ENCODE results near the gene ENDOD1. TPM values are rescaled to one million over a fixed set of nuclear protein-coding genes. Genes with fewer than 3 reads are reported as not detected.

The ENDOD1 gene
- total and polyA plus RNA-seq, 4 donors, result 10.4 to 55.1 (median 25.0) TPM

DNA sequence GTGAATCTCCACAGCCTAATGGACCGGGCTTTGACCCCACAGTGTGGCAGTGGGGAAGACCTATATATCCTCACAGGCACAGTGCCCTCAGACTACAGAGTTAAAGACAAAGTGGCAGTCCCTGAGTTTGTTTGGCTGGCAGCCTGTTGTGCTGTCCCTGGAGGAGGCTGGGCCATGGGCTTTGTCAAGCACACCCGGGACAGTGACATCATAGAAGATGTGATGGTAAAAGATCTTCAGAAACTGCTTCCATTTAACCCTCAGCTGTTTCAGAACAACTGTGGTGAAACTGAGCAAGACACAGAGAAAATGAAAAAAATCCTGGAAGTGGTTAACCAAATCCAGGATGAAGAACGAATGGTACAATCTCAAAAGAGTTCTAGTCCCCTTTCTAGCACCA is 39.0 kb downstream of the ENDOD1 start:
- WGBS, 2 donors, result 85 to 89% methylated on average over 3 of the region's 3 CpGs

DNA sequence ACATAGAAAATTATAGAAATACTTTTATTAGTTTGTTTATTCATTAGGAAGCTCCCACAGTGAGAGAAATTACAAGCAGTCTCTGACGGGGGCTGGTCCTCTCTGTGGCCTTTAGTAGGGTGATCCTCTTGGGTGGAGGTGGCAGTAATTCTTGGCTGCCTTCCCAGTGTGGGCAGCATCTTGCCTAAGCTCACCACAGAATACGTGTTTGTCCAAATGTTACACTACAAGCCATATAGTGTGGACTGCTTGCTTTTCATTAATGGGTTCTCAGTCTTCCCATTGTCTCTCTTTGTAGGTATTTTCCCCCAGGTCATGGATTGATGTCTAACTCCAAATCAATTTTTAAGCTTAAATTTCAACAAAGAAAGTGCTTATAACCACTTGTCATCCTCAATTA is 43.3 kb downstream of the ENDOD1 start:
- Histone ChIP-seq H3K9ac (ENCODE audit: insufficient read depth in 1 of 2, low read length in 2 of 2) (no peak overlapping the region), H3K27ac (ENCODE audit: low read depth in 1 of 2, low read length in 1 of 2) (no peak overlapping the region), H3K4me3 (no peak overlapping the region), H3K9me3 (ENCODE audit: control insufficient read depth in 4 of 4, insufficient read depth in 3 of 4, low read length in 3 of 4) (no peaks in the 10 kb centered on the region), H3K27me3 (ENCODE audit: control insufficient read depth in 3 of 3, insufficient read depth in 3 of 3, low read length in 2 of 3) (no peaks in the 10 kb centered on the region), H3K4me1 (ENCODE audit: control insufficient read depth in 5 of 5, insufficient read depth in 5 of 5, low read length in 5 of 5) (peaks cover 0 to 7% (median 0%) of the 10 kb centered on the region in 5 donors), H3K36me3 (ENCODE audit: control insufficient read depth in 4 of 4, insufficient read depth in 4 of 4, low read length in 4 of 4) (peaks cover 0 to 8% (median 5%) of the 10 kb centered on the region in 4 donors)
- no peak for DNase-seq
- ATAC-seq (ENCODE audit: insufficient read depth, low FRiP score), result no peak
- WGBS, 2 donors, result 21 to 49% methylated on average over 2 of the region's 2 CpGs
- TF ChIP-seq, protein P1, sequence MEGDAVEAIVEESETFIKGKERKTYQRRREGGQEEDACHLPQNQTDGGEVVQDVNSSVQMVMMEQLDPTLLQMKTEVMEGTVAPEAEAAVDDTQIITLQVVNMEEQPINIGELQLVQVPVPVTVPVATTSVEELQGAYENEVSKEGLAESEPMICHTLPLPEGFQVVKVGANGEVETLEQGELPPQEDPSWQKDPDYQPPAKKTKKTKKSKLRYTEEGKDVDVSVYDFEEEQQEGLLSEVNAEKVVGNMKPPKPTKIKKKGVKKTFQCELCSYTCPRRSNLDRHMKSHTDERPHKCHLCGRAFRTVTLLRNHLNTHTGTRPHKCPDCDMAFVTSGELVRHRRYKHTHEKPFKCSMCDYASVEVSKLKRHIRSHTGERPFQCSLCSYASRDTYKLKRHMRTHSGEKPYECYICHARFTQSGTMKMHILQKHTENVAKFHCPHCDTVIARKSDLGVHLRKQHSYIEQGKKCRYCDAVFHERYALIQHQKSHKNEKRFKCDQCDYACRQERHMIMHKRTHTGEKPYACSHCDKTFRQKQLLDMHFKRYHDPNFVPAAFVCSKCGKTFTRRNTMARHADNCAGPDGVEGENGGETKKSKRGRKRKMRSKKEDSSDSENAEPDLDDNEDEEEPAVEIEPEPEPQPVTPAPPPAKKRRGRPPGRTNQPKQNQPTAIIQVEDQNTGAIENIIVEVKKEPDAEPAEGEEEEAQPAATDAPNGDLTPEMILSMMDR (IDR thresholded peaks at IDR 0.05; ENCODE audit: control extremely low read depth, extremely low read depth), result no peak

More for the DNA sequence above, 39.0 kb downstream of the ENDOD1 start:
- Histone ChIP-seq H3K27me3 (ENCODE audit: control insufficient read depth in 3 of 3, insufficient read depth in 3 of 3, low read length in 2 of 3) (no peaks in the 10 kb centered on the region), H3K4me1 (ENCODE audit: control insufficient read depth in 5 of 5, insufficient read depth in 5 of 5, low read length in 5 of 5) (peaks cover 0 to 2% (median 0%) of the 10 kb centered on the region in 5 donors), H3K4me3 (no peak overlapping the region), H3K9me3 (ENCODE audit: control insufficient read depth in 4 of 4, insufficient read depth in 3 of 4, low read length in 3 of 4) (no peaks in the 10 kb centered on the region), H3K36me3 (ENCODE audit: control insufficient read depth in 4 of 4, insufficient read depth in 4 of 4, low read length in 4 of 4) (peaks cover 0 to 8% (median 4%) of the 10 kb centered on the region in 4 donors), H3K27ac (ENCODE audit: low read depth in 1 of 2, low read length in 1 of 2) (no peak overlapping the region), H3K9ac (ENCODE audit: insufficient read depth in 1 of 2, low read length in 2 of 2) (no peak overlapping the region)
- DNase-seq (no peak), ATAC-seq (ENCODE audit: insufficient read depth, low FRiP score) (no peak)
- TF ChIP-seq, protein P1 (IDR thresholded peaks at IDR 0.05; ENCODE audit: control extremely low read depth, extremely low read depth), result no peak

DNA sequence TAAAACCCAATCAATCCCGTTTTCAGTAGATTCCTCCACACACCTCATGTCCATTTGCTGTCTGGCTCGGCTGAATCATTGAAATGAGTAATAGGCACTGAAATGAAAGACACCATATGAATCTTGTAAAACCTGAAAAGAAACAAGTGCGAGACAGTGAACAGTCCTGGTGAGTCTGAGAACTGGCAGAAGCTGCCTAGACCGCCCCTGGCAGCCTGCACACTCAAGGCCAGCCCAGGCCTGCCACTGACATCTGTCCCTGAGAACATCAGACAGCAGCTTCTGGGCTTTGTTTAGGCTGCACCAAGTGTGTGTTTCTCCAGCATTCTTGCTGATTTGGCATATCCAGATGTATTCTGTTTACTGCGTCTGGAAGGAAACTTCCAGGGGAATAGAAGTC is 44.8 kb downstream of the ENDOD1 start:
- peaks cover 0 to 5% (median 0%) of the 10 kb centered on the region in 4 donors for H3K36me3 ChIP-seq (ENCODE audit: control insufficient read depth in 4 of 4, insufficient read depth in 4 of 4, low read length in 4 of 4)
- no peak overlapping the region for H3K9ac ChIP-seq (ENCODE audit: insufficient read depth in 1 of 2, low read length in 2 of 2)
- peak; percentile 23 to 53 (median 42) for DNase-seq
- no peak overlapping the region for H3K27ac ChIP-seq (ENCODE audit: low read depth in 1 of 2, low read length in 1 of 2)
- no peak overlapping the region for H3K4me3 ChIP-seq
- ATAC-seq (ENCODE audit: insufficient read depth, low FRiP score), result no peak
- H3K9me3 ChIP-seq (ENCODE audit: control insufficient read depth in 4 of 4, insufficient read depth in 3 of 4, low read length in 3 of 4), result no peaks in the 10 kb centered on the region
- 73 to 81% methylated on average over 5 of the region's 5 CpGs for WGBS, 2 donors
- peaks cover 0 to 7% (median 0%) of the 10 kb centered on the region in 5 donors for H3K4me1 ChIP-seq (ENCODE audit: control insufficient read depth in 5 of 5, insufficient read depth in 5 of 5, low read length in 5 of 5)
- TF ChIP-seq, protein P1 (IDR thresholded peaks at IDR 0.05; ENCODE audit: control extremely low read depth, extremely low read depth), result no peak
- H3K27me3 ChIP-seq (ENCODE audit: control insufficient read depth in 3 of 3, insufficient read depth in 3 of 3, low read length in 2 of 3), result no peaks in the 10 kb centered on the region

DNA sequence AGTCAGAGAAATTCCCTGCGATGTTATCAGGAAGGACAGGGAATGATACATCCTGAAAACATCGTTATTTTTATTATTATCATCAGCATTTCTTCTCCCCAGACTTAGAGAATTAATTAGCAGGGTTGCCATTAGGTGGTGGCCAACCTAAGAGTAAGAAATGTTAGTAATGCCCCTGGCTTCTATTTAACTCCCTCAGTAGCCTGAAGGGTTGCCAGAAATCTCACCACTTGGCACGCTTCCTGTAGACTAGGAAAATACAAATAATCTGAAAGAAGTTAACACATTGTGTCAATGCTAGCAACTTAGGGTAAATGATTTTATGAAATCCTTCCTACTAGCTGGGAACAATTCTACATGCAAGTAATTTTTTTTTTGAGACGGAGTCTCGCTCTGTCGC is 45.5 kb downstream of the ENDOD1 start:
- WGBS, 2 donors, result 79 to 84% methylated on average over 6 of the region's 6 CpGs
- no peak for DNase-seq
- no peaks in the 10 kb centered on the region for H3K27me3 ChIP-seq (ENCODE audit: control insufficient read depth in 3 of 3, insufficient read depth in 3 of 3, low read length in 2 of 3)
- no peaks in the 10 kb centered on the region for H3K9me3 ChIP-seq (ENCODE audit: control insufficient read depth in 4 of 4, insufficient read depth in 3 of 4, low read length in 3 of 4)
- no peak for ATAC-seq (ENCODE audit: insufficient read depth, low FRiP score)
- H3K27ac ChIP-seq (ENCODE audit: low read depth in 1 of 2, low read length in 1 of 2), result no peak overlapping the region
- H3K9ac ChIP-seq (ENCODE audit: insufficient read depth in 1 of 2, low read length in 2 of 2), result no peak overlapping the region
- H3K4me3 ChIP-seq, result no peak overlapping the region
- TF ChIP-seq, protein P1 (IDR thresholded peaks at IDR 0.05; ENCODE audit: control extremely low read depth, extremely low read depth), result no peak
- H3K36me3 ChIP-seq (ENCODE audit: control insufficient read depth in 4 of 4, insufficient read depth in 4 of 4, low read length in 4 of 4), result peaks cover 0 to 5% (median 0%) of the 10 kb centered on the region in 4 donors
- peaks cover 0 to 7% (median 0%) of the 10 kb centered on the region in 5 donors for H3K4me1 ChIP-seq (ENCODE audit: control insufficient read depth in 5 of 5, insufficient read depth in 5 of 5, low read length in 5 of 5)
